Neural cell (in vitro differentiated cells): Measurements from ENCODE around the gene SLC22A23. TPM values are rescaled to one million over a fixed set of nuclear protein-coding genes. Genes with fewer than 3 reads are reported as not detected.

Experiments used
- H2AFZ ChIP-seq: fragments of 200-600, 300-800 bp; sonication (generic), shearing (Covaris generic); 2 replicates; pipeline ENCODE4 v1.6.0; 2014; ENCODE audit warnings: low read depth, mild to moderate bottlenecking, antibody characterized with exemption, low read length, moderate library complexity
- H3F3A ChIP-seq: fragments of 200-600 bp; shearing (Covaris generic); 2 replicates; pipeline ENCODE4 v1.6.1; 2016; ENCODE audit warnings: mild to moderate bottlenecking, moderate library complexity, mixed read lengths, antibody characterized with exemption, low read length; ENCODE audit not compliant: insufficient read depth, poor library complexity, severe bottlenecking
- H3K27ac ChIP-seq: fragments of 200-600, 300-800 bp; sonication (generic), shearing (Covaris generic); 2 replicates; pipeline ENCODE4 v1.5.1; 2014; ENCODE audit warnings: mild to moderate bottlenecking, low read length, moderate library complexity
- H3K27me3 ChIP-seq: fragments of 300-800, 200-600 bp; sonication (generic), shearing (Covaris generic); 2 replicates; pipeline ENCODE4 v1.6.0; 2014; ENCODE audit warnings: mild to moderate bottlenecking, low read depth, low read length, moderate library complexity; ENCODE audit not compliant: insufficient read depth
- H3K36me3 ChIP-seq: fragments of 300-800, 200-600 bp; sonication (generic), shearing (Covaris generic); 2 replicates; pipeline ENCODE4 v1.5.1; 2014; ENCODE audit warnings: mild to moderate bottlenecking, antibody characterized with exemption, low read length, moderate library complexity; ENCODE audit not compliant: insufficient read depth
- H3K4me2 ChIP-seq: fragments of 300-800, 200-600 bp; sonication (generic), shearing (Covaris generic); 2 replicates; pipeline ENCODE4 v1.6.0; 2014; ENCODE audit warnings: mild to moderate bottlenecking, low read length
- H3K4me3 ChIP-seq: fragments of 300-800, 200-600 bp; sonication (generic), shearing (Covaris generic); 2 replicates; pipeline ENCODE4 v1.5.1; 2014; ENCODE audit warnings: mild to moderate bottlenecking, low read length, moderate library complexity
- H3K79me2 ChIP-seq: fragments of 200-600 bp; shearing (Covaris generic); replicated peaks from 2 replicates; pipeline ENCODE4 v1.6.0; 2014; ENCODE audit warnings: mild to moderate bottlenecking, low read length, moderate library complexity; ENCODE audit not compliant: insufficient read depth
- H3K9ac ChIP-seq: fragments of 300-800, 200-600 bp; sonication (generic), shearing (Covaris generic); 2 replicates; pipeline ENCODE4 v1.6.1; 2016; ENCODE audit warnings: mild to moderate bottlenecking, low read length, mixed read lengths
- H3K9me2 ChIP-seq: fragments of 200-600 bp; shearing (Covaris generic); 2 replicates; pipeline ENCODE4 v1.6.1; 2016; ENCODE audit warnings: mild to moderate bottlenecking, low read length, mixed read lengths; ENCODE audit not compliant: insufficient read depth
- H3K9me3 ChIP-seq: fragments of 200-600, 300-800 bp; sonication (generic), shearing (Covaris generic); 2 replicates; pipeline ENCODE4 v1.6.1; 2016; ENCODE audit warnings: mild to moderate bottlenecking, mixed run types, low read length, moderate library complexity, mixed read lengths
- H4K20me1 ChIP-seq: fragments of 200-600 bp; shearing (Covaris generic); 2 replicates; pipeline ENCODE4 v1.6.1; 2016; ENCODE audit warnings: mild to moderate bottlenecking, mixed run types; ENCODE audit not compliant: insufficient read depth
- EP300 ChIP-seq: fragments of 450-650 bp; conservative IDR thresholded peaks from 2 replicates; pipeline ENCODE4 v1.6.1; 2014; ENCODE audit warnings: antibody characterized with exemption, mild to moderate bottlenecking, moderate library complexity; ENCODE audit not compliant: poor library complexity, severe bottlenecking
- EZH2 ChIP-seq: fragments of 200-600, 300-800 bp; shearing (Covaris generic), sonication (generic); IDR thresholded peaks from 2 replicates; pipeline ENCODE4 v1.6.1; 2014; ENCODE audit warnings: antibody characterized with exemption, low read length, borderline replicate concordance, mild to moderate bottlenecking; ENCODE audit not compliant: insufficient read depth, poor library complexity, severe bottlenecking
- MXI1 ChIP-seq: fragments of 450-650 bp; conservative IDR thresholded peaks from 2 replicates; pipeline ENCODE4 v1.6.1; 2014; ENCODE audit warnings: antibody characterized with exemption, mild to moderate bottlenecking; ENCODE audit not compliant: poor library complexity, severe bottlenecking
- POLR2AphosphoS5 ChIP-seq: IDR thresholded peaks from 2 replicates; pipeline ENCODE4 v1.6.1; 2012
- SMC3 ChIP-seq: fragments of 450-650 bp; conservative IDR thresholded peaks from 2 replicates; pipeline ENCODE4 v1.6.1; 2014; ENCODE audit warnings: antibody characterized with exemption, mild to moderate bottlenecking, moderate library complexity; ENCODE audit not compliant: poor library complexity
- TAF1 ChIP-seq: IDR thresholded peaks from 2 replicates; pipeline ENCODE4 v1.6.1; 2012; ENCODE audit warnings: low read depth
- polyA plus RNA-seq: library from polyadenylated mRNA; depleted of rRNA; stranded (reverse); fragments of >200 nt; gene quantifications from 2 replicates; pipeline ENCODE4 v1.2.3, GENCODE V29; 2014

Gene SLC22A23
- polyA plus RNA-seq, 1 donor from 2014 or later = 8.8 TPM

DNA sequence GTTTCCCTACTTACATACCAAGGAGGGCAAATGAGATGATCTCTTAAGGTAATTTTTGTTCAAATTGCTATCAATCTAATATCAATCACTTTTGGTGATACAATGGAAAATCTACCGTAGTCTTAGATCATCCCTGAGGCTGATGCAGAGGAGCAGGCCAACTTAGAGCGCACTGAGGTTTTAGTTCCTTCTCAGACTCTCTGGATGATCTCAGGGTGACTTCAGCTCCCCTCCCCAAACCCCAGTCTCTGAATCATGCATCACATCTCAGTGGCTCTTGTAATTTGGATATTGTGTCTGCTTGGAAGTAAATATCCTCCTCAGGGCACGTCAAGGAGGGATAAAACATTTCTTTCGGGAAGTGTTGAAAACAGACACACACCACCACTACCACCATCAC is 235.3 kb downstream of the SLC22A23 start:
- TF ChIP-seq EZH2 (no peak), MXI1 (no peak), TAF1 (no peak), EP300 (no peak), POLR2AphosphoS5 (no peak), SMC3 (no peak)
- H3K27ac ChIP-seq = no peak overlapping the region
- H3K36me3 ChIP-seq = peaks cover 18% of the 10 kb centered on the region

GRCh38 chr6:3220366-3220765 is 236.5 kb downstream of the SLC22A23 start:
- H3K4me3 ChIP-seq = no peak overlapping the region
- H3K9me2 ChIP-seq = no peaks in the 10 kb centered on the region
- peaks cover 13% of the 10 kb centered on the region for H3K36me3 ChIP-seq
- H4K20me1 ChIP-seq = peaks cover 14% of the 10 kb centered on the region
- H3K9ac ChIP-seq = no peak overlapping the region
- H2AFZ ChIP-seq = no peak overlapping the region
- no peaks in the 10 kb centered on the region for H3K9me3 ChIP-seq
- H3K79me2 ChIP-seq = peaks cover 32% of the 10 kb centered on the region
- peaks cover 4% of the 10 kb centered on the region for H3F3A ChIP-seq
- H3K27ac ChIP-seq = no peak overlapping the region
- H3K4me2 ChIP-seq = no peak overlapping the region
- H3K27me3 ChIP-seq = no peaks in the 10 kb centered on the region
- TF ChIP-seq EP300 = no peak

More for the DNA sequence above, 235.3 kb downstream of the SLC22A23 start:
- no peaks in the 10 kb centered on the region for H3K9me3 ChIP-seq
- H3K9ac ChIP-seq = no peak overlapping the region
- peak overlapping the region; percentile 10 for H3K4me3 ChIP-seq
- peaks cover 43% of the 10 kb centered on the region for H3K79me2 ChIP-seq
- H3K4me2 ChIP-seq = no peak overlapping the region
- no peak overlapping the region for H2AFZ ChIP-seq
- H3K27me3 ChIP-seq = no peaks in the 10 kb centered on the region
- H3K9me2 ChIP-seq = no peaks in the 10 kb centered on the region
- H3F3A ChIP-seq = peaks cover 4% of the 10 kb centered on the region
- peaks cover 25% of the 10 kb centered on the region for H4K20me1 ChIP-seq

Other genes starting within 250 kb of the SLC22A23 start
- 3,172 and 3,711 TPM in 2 replicates for gene TUBB2B, start 229.4 kb downstream of the SLC22A23 start, polyA plus RNA-seq
- 52.0 and 53.8 TPM in 2 replicates for gene PSMG4, start 198.1 kb downstream of the SLC22A23 start, polyA plus RNA-seq